HepG2 (cell line): ENCODE measurements around the gene TRIM54. TPM values are rescaled to one million over a fixed set of nuclear protein-coding genes. Genes with fewer than 3 reads are reported as not detected.

Experiments
- EEA1 ChIP-seq: sonication (generic); formaldehyde crosslinking; IDR thresholded peaks from 2 replicates; pipeline ENCODE4 v1.5.1; 2020; ENCODE audit warnings: mild to moderate bottlenecking, missing genetic modification reagents, borderline replicate concordance
- FOXJ3 ChIP-seq: sonication (generic); formaldehyde crosslinking; IDR thresholded peaks from 2 replicates; pipeline ENCODE4 v1.4.0; 2020; ENCODE audit warnings: missing genetic modification reagents, mild to moderate bottlenecking, borderline replicate concordance
- GTF2F1 ChIP-seq: fragments of 150-350 bp; IDR thresholded peaks from 2 replicates; pipeline ENCODE4 v1.6.1; 2014; ENCODE audit warnings: low read length
- JUND ChIP-seq: sonication (generic); formaldehyde crosslinking; IDR thresholded peaks from 2 replicates; pipeline ENCODE4 v1.8.0; 2022; ENCODE audit warnings: mild to moderate bottlenecking, missing genetic modification reagents
- MAZ ChIP-seq, 2 experiments: sonication (generic) in 1 of 2; formaldehyde crosslinking in 1 of 2; IDR thresholded peaks; 2 replicates each; pipeline versions ENCODE4 v1.5.0 to v1.6.1; 2012 to 2020; ENCODE audit warnings: low read depth in 2 of 2, mild to moderate bottlenecking in 2 of 2, borderline replicate concordance in 1 of 2, improper control_type of control experiment in 1 of 2, low read length in 1 of 2, missing genetic modification reagents in 1 of 2, moderate library complexity in 1 of 2
- MED13 ChIP-seq: sonication (generic); formaldehyde crosslinking; IDR thresholded peaks from 2 replicates; pipeline ENCODE4 v1.5.0; 2020; ENCODE audit warnings: missing genetic modification reagents
- NKX3-1 ChIP-seq: sonication (generic); formaldehyde crosslinking; IDR thresholded peaks from 2 replicates; pipeline ENCODE4 v1.5.0; 2020; ENCODE audit warnings: missing genetic modification reagents
- POLR2G ChIP-seq: fragments of 200-400 bp; formaldehyde crosslinking; IDR thresholded peaks from 2 replicates; pipeline ENCODE4 v1.6.1; 2018; ENCODE audit warnings: mild to moderate bottlenecking, low read depth, low read length, moderate library complexity
- SMAD3 ChIP-seq: sonication (generic); formaldehyde crosslinking; IDR thresholded peaks from 2 replicates; pipeline ENCODE4 v1.4.0; 2020; ENCODE audit warnings: missing genetic modification reagents
- SMC3 ChIP-seq: IDR thresholded peaks from 2 replicates; pipeline ENCODE4 v1.6.1; 2011; ENCODE audit warnings: low read length, improper control_type of control experiment
- TBL1XR1 ChIP-seq: fragments of 150-350 bp; IDR thresholded peaks from 2 replicates; pipeline ENCODE4 v1.6.1; 2014; ENCODE audit warnings: borderline replicate concordance, low read length; ENCODE audit not compliant: partially characterized antibody
- TRAFD1 ChIP-seq: sonication (generic); formaldehyde crosslinking; IDR thresholded peaks from 2 replicates; pipeline ENCODE4 v1.5.1; 2020; ENCODE audit warnings: missing genetic modification reagents, mild to moderate bottlenecking, borderline replicate concordance
- U2AF2 ChIP-seq: fragments of 200-400 bp; formaldehyde crosslinking; IDR thresholded peaks from 2 replicates; pipeline ENCODE4 v1.6.1; 2017; ENCODE audit warnings: low read depth, mild to moderate bottlenecking, low read length
- ZFP36L2 ChIP-seq: sonication (generic); formaldehyde crosslinking; IDR thresholded peaks from 2 replicates; pipeline ENCODE4 v1.4.0; 2020; ENCODE audit warnings: missing genetic modification reagents
- ZNF136 ChIP-seq: sonication (generic); formaldehyde crosslinking; IDR thresholded peaks from 2 replicates; pipeline ENCODE4 v1.8.1; 2022; ENCODE audit warnings: low read depth, mild to moderate bottlenecking, moderate library complexity, missing genetic modification reagents
- ZNF354B ChIP-seq: sonication (generic); formaldehyde crosslinking; IDR thresholded peaks from 2 replicates; pipeline ENCODE4 v1.8.0; 2022; ENCODE audit warnings: mild to moderate bottlenecking, missing genetic modification reagents
- ZNF674 ChIP-seq: sonication (generic); formaldehyde crosslinking; IDR thresholded peaks from 2 replicates; pipeline ENCODE4 v1.5.0; 2020; ENCODE audit warnings: low read depth, mild to moderate bottlenecking, missing genetic modification reagents
- ZNF710 ChIP-seq: sonication (generic); formaldehyde crosslinking; IDR thresholded peaks from 2 replicates; pipeline ENCODE4 v1.5.0; 2020; ENCODE audit warnings: mild to moderate bottlenecking, missing genetic modification reagents, borderline replicate concordance
- ZNF792 ChIP-seq: IDR thresholded peaks from 2 replicates; pipeline ENCODE4 v1.6.1; 2016
- ZNF841 ChIP-seq: sonication (generic); formaldehyde crosslinking; IDR thresholded peaks from 2 replicates; pipeline ENCODE4 v1.8.1; 2023; ENCODE audit warnings: missing genetic modification reagents, borderline replicate concordance
- ZSCAN31 ChIP-seq: sonication (generic); formaldehyde crosslinking; IDR thresholded peaks from 2 replicates; pipeline ENCODE4 v1.5.0; 2020; ENCODE audit warnings: low read depth, mild to moderate bottlenecking, missing genetic modification reagents
- polyA plus RNA-seq, 8 experiments: library from polyadenylated mRNA; depleted of rRNA in 3 of 8; stranded (reverse) in 7 of 8; unstranded in 1 of 8; fragments of >200 nt; fragmentation: Illumina TruSeq in 4 of 8; extraction: Trizol in 4 of 8; gene quantifications; 2 replicates each; pipeline versions ENCODE4 v1.2.1 to v1.2.3, GENCODE V29; 2011 to 2016; ENCODE audit warnings: low read depth in 4 of 8, missing spikeins in 1 of 8, mixed read lengths in 1 of 8; ENCODE audit not compliant: insufficient read depth in 1 of 8
- total RNA-seq, 5 experiments: library from RNA; depleted of rRNA; stranded (reverse); fragments of >200 nt; fragmentation: Illumina TruSeq; extraction: Trizol; gene quantifications; 2 replicates each; pipeline ENCODE4 v1.2.3, GENCODE V29; 2016; ENCODE audit warnings: low read depth in 1 of 5
- TF ChIP-seq, protein P1 (sequence below): sonication (generic); formaldehyde crosslinking; IDR thresholded peaks from 2 replicates; pipeline ENCODE4 v1.8.1; 2023; ENCODE audit warnings: missing genetic modification reagents, inconsistent platforms, borderline replicate concordance
- TF ChIP-seq, protein P2 (sequence below): sonication (generic); formaldehyde crosslinking; IDR thresholded peaks from 2 replicates; pipeline ENCODE4 v1.4.0; 2020; ENCODE audit warnings: low read depth, mild to moderate bottlenecking, missing genetic modification reagents

TRIM54 gene
- total and polyA plus RNA-seq, 2 of the 13 experiments (the other 11 are each of a cell fraction or from before 2014, with no cell fraction given): 0.07 to 0.13 TPM

- TF ChIP-seq, protein P1, sequence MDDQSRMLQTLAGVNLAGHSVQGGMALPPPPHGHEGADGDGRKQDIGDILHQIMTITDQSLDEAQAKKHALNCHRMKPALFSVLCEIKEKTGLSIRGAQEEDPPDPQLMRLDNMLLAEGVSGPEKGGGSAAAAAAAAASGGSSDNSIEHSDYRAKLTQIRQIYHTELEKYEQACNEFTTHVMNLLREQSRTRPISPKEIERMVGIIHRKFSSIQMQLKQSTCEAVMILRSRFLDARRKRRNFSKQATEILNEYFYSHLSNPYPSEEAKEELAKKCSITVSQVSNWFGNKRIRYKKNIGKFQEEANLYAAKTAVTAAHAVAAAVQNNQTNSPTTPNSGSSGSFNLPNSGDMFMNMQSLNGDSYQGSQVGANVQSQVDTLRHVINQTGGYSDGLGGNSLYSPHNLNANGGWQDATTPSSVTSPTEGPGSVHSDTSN (CRISPR knock-in tag): no peak
- TF ChIP-seq EEA1 (CRISPR knock-in tag): peak; percentile 50; the same call in 1 of the 2 replicates
- TF ChIP-seq ZNF792 (CRISPR knock-in tag): peak; percentile 74; the same call in 1 of the 2 replicates
- no peak for TF ChIP-seq U2AF2
- TF ChIP-seq TRAFD1 (CRISPR knock-in tag): 0 out of 2 replicates have a peak, but pooled peaks have one; percentile 26
- TF ChIP-seq ZNF841 (CRISPR knock-in tag): no peak
- no peak; the same call in 1 of the 2 replicates for TF ChIP-seq JUND
- TF ChIP-seq ZNF354B (CRISPR knock-in tag): peak; percentile 92; the same call in 1 of the 2 replicates
- peak; percentile 92 for TF ChIP-seq ZSCAN31 (CRISPR knock-in tag)
- TF ChIP-seq ZNF136 (CRISPR knock-in tag): 0 out of 2 replicates have a peak, but pooled peaks have one; percentile 77
- peak; percentile 82; the same call in 1 of the 2 replicates for TF ChIP-seq NKX3-1 (CRISPR knock-in tag)
- no peak for TF ChIP-seq TBL1XR1
- TF ChIP-seq ZNF710 (CRISPR knock-in tag): peak; percentile 43; the same call in 1 of the 2 replicates
- TF ChIP-seq SMC3: no peak
- peak; percentile 99 for TF ChIP-seq POLR2G
- TF ChIP-seq GTF2F1: peak; percentile 88
- no peak for TF ChIP-seq ZFP36L2
- TF ChIP-seq, protein P2, sequence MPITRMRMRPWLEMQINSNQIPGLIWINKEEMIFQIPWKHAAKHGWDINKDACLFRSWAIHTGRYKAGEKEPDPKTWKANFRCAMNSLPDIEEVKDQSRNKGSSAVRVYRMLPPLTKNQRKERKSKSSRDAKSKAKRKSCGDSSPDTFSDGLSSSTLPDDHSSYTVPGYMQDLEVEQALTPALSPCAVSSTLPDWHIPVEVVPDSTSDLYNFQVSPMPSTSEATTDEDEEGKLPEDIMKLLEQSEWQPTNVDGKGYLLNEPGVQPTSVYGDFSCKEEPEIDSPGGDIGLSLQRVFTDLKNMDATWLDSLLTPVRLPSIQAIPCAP (CRISPR knock-in tag): 0 out of 2 replicates have a peak, but pooled peaks have one; percentile 70
- TF ChIP-seq MED13 (CRISPR knock-in tag): peak; percentile 73; the same call in 1 of the 2 replicates
- no peak for TF ChIP-seq ZNF674 (CRISPR knock-in tag)
- peak; percentile 44; the same call in 1 of the 2 replicates for TF ChIP-seq MAZ (IDR thresholded peaks at IDR 0.05; ENCODE audit: borderline replicate concordance, low read depth, low read length)
- TF ChIP-seq MAZ (CRISPR knock-in tag; IDR thresholded peaks at IDR 0.05; ENCODE audit: low read depth): peak; percentile 79
- TF ChIP-seq SMAD3: 0 out of 2 replicates have a peak, but pooled peaks have one; percentile 67
- peak; percentile 66 for TF ChIP-seq FOXJ3 (CRISPR knock-in tag)
These were observed 40.8 kb downstream of the TRIM54 start, which contains the start of gene MPV17 (continued) for GRCh38 chr2:27322766-27323595.
